B cell (primary cell): ENCODE measurements around the gene ZSCAN10. TPM values are rescaled to one million over a fixed set of nuclear protein-coding genes. Genes with fewer than 3 reads are reported as not detected.

Experiments used
- ATAC-seq: fragments of 200-7000 bp; cut with Tn5 transposase; one replicate; pipeline ENCODE4 v1.10.0; 2021; ENCODE audit warnings: low read depth, mild to moderate bottlenecking, moderate number of reproducible peaks, moderate library complexity
- CTCF ChIA-PET: fragments of 350-600 bp; sonication (Branson Sonifier 250); formaldehyde crosslinking; loops from one replicate; lab custom pipeline; 2021; ENCODE audit warnings: antibody characterized with exemption, inconsistent platforms; lab: Charles Lee
- POLR2A ChIA-PET: fragments of 350-600 bp; sonication (Branson Sonifier 250); formaldehyde crosslinking; loops from one replicate; lab custom pipeline; 2021; ENCODE audit warnings: antibody characterized with exemption; lab: Charles Lee
- DNase-seq: peaks from one replicate; pipeline ENCODE4 v3.0.0; 2013
- H2AFZ ChIP-seq: 2 replicates; pipeline ENCODE4 v1.6.1; 2012; ENCODE audit warnings: mild to moderate bottlenecking, low read depth, low read length; ENCODE audit not compliant: insufficient read depth, poor library complexity, severe bottlenecking
- H3K27ac ChIP-seq, 2 donors: 1 replicate in 1 of 2; 2 replicates in 1 of 2; pipeline ENCODE4 v1.5.1; 2012 to 2013; ENCODE audit warnings: low read length in 2 of 2, mild to moderate bottlenecking in 2 of 2, moderate library complexity in 1 of 2
- H3K27me3 ChIP-seq, 4 experiments: fragments of 200-600 bp in 1 of 4; sonication (generic) in 1 of 4; replicated peaks in 1 of 4; 1 replicate in 2 of 4; 2 replicates in 2 of 4; pipeline versions ENCODE4 v1.6.1 to v1.7.0; 2013 to 2016; ENCODE audit warnings: low read length in 3 of 4, mild to moderate bottlenecking in 2 of 4, mixed read lengths in 1 of 4, moderate library complexity in 1 of 4; ENCODE audit not compliant: insufficient read depth in 4 of 4, control insufficient read depth in 3 of 4; ENCODE audit errors: control extremely low read depth in 1 of 4
- H3K36me3 ChIP-seq, 2 experiments: replicated peaks in 1 of 2; 1 replicate in 1 of 2; 2 replicates in 1 of 2; pipeline versions ENCODE4 v1.6.1 to v1.7.1; 2013; ENCODE audit warnings: low read length in 1 of 2; ENCODE audit not compliant: insufficient read depth in 2 of 2, control insufficient read depth in 1 of 2; ENCODE audit errors: control extremely low read depth in 1 of 2, extremely low read depth in 1 of 2
- H3K4me1 ChIP-seq, 2 donors: fragments of 200-600 bp in 1 of 2; sonication (generic) in 1 of 2; 1 replicate in 1 of 2; 2 replicates in 1 of 2; pipeline versions ENCODE4 v1.5.1 to v1.6.1; 2013 to 2017; ENCODE audit warnings: low read length in 2 of 2; ENCODE audit not compliant: control insufficient read depth in 2 of 2, insufficient read depth in 2 of 2
- H3K4me2 ChIP-seq: replicated peaks from 2 replicates; pipeline ENCODE3; 2012; ENCODE audit warnings: mild to moderate bottlenecking, low read depth, low read length; ENCODE audit not compliant: poor library complexity, severe bottlenecking
- H3K4me3 ChIP-seq, 5 experiments: fragments of 200-600 bp in 1 of 5; sonication (generic) in 1 of 5; 1 replicate in 3 of 5; 2 replicates in 2 of 5; pipeline versions ENCODE4 v1.5.1 to v1.7.0; 2011 to 2016; ENCODE audit warnings: low read length in 4 of 5, mild to moderate bottlenecking in 4 of 5, low read depth in 2 of 5, control low read depth in 1 of 5, moderate library complexity in 1 of 5; ENCODE audit not compliant: insufficient read depth in 1 of 5; ENCODE audit errors: control extremely low read depth in 1 of 5, extremely low read depth in 1 of 5
- H3K79me2 ChIP-seq: fragments of 200-600 bp; sonication (generic); one replicate; pipeline ENCODE4 v1.6.0; 2016; ENCODE audit warnings: low read length; ENCODE audit not compliant: control insufficient read depth, insufficient read depth
- H3K9ac ChIP-seq: fragments of 200-600 bp; sonication (generic); 2 replicates; pipeline ENCODE4 v1.6.1; 2017; ENCODE audit warnings: mild to moderate bottlenecking, low read length, moderate library complexity
- H3K9me3 ChIP-seq, 3 donors: one replicate each; pipeline versions ENCODE4 v1.6.1 to v1.7.1; 2013; ENCODE audit warnings: low read length in 2 of 3; ENCODE audit not compliant: control insufficient read depth in 2 of 3, insufficient read depth in 1 of 3; ENCODE audit errors: control extremely low read depth in 1 of 3
- H4K20me1 ChIP-seq: 2 replicates; pipeline ENCODE4 v1.6.0; 2012; ENCODE audit warnings: mild to moderate bottlenecking, low read length; ENCODE audit not compliant: insufficient read depth, control insufficient read depth, poor library complexity, severe bottlenecking
- H3K27ac Mint-ChIP-seq: one replicate; pipeline ENCODE4 v1.8.0; 2021; ENCODE audit warnings: mixed read lengths
- H3K27me3 Mint-ChIP-seq: one replicate; pipeline ENCODE4 v1.8.0; 2021; ENCODE audit warnings: mixed read lengths
- H3K4me1 Mint-ChIP-seq: one replicate; pipeline ENCODE4 v1.8.0; 2021; ENCODE audit warnings: mixed read lengths
- H3K4me3 Mint-ChIP-seq: one replicate; pipeline ENCODE4 v1.8.0; 2021; ENCODE audit warnings: mixed read lengths
- H3K9me3 Mint-ChIP-seq: one replicate; pipeline ENCODE4 v1.8.0; 2022; ENCODE audit warnings: mixed read lengths; ENCODE audit not compliant: insufficient read depth
- CTCF ChIP-seq: fragments of 200-600 bp; IDR thresholded peaks from one replicate; pipeline ENCODE4 v1.8.0; 2022; ENCODE audit warnings: antibody characterized with exemption, mild to moderate bottlenecking
- EZH2 ChIP-seq: IDR thresholded peaks from 2 replicates; pipeline ENCODE4 v1.6.1; 2012; ENCODE audit warnings: borderline replicate concordance, low read depth, mild to moderate bottlenecking, moderate library complexity, low read length; ENCODE audit not compliant: insufficient read depth, poor library complexity, severe bottlenecking
- WGBS: methylation state at CpG from one replicate; pipeline ENCODE4 v1.1.5; 2013; ENCODE audit warnings: missing lambda C conversion rate; ENCODE audit not compliant: insufficient coverage; 5-methylcytosine and 5-hydroxymethylcytosine counted together
- intact Hi-C: fragments of 100-400 bp; cut with micrococcal nuclease; formaldehyde crosslinking; loops from one replicate; pipeline ENCODE4 v1.10.0; 2022
- polyA plus RNA-seq: library from polyadenylated mRNA; depleted of rRNA; stranded (reverse); fragments of >200 nt; gene quantifications from 2 replicates; pipeline ENCODE4 v1.2.3, GENCODE V29; 2012
- total RNA-seq, 2 donors: library from RNA; stranded (reverse); fragments of 120-200 nt in 1 of 2; gene quantifications; 1 replicate in 1 of 2; 2 replicates in 1 of 2; pipeline versions ENCODE4 v1.2.3 to v1.2.4, GENCODE V29; 2013 to 2022

Gene ZSCAN10
- total and polyA plus RNA-seq, 2 donors (not counting 1 experiment from before 2014, with no cell fraction given), result not detected

GRCh38 chr16:3138342-3138741 is 39.2 kb upstream of the ZSCAN10 start:
- H3K79me2 ChIP-seq, result peaks cover 21% of the 10 kb centered on the region
- no peak overlapping the region for H2AFZ ChIP-seq
- H3K4me2 ChIP-seq, result no peak overlapping the region
- no peak for DNase-seq
- Mint-ChIP-seq H3K27ac (no peak overlapping the region), H3K4me3 (no peak overlapping the region), H3K9me3 (no peaks in the 10 kb centered on the region), H3K4me1 (peaks cover 18% of the 10 kb centered on the region), H3K27me3 (no peaks in the 10 kb centered on the region)
- peaks cover 13 to 18% of the 10 kb centered on the region in 2 donors for H3K4me1 ChIP-seq
- CTCF ChIA-PET, result interaction anchor here (0.6 to 2.3 kb wide), 2 partner anchors 9 to 43 kb away, joined by 5 to 10 read pairs; no protein-coding TSS in a partner anchor
- no peak overlapping the region for H3K4me3 ChIP-seq
- no peak overlapping the region for H3K27ac ChIP-seq
- TF ChIP-seq EZH2 (no peak), CTCF (no peak)
- H3K9me3 ChIP-seq, result peaks cover 0 to 4% (median 0%) of the 10 kb centered on the region in 3 donors
- no peak for ATAC-seq
- H3K9ac ChIP-seq, result no peak overlapping the region
- 92% methylated on average over 21 of the region's 21 CpGs for WGBS
- no peaks in the 10 kb centered on the region for H4K20me1 ChIP-seq
- no peaks in the 10 kb centered on the region for H3K27me3 ChIP-seq
- H3K36me3 ChIP-seq, result peaks cover 0 to 28% of the 10 kb centered on the region in 2 experiments
- intact Hi-C loops, result no loop called here
- POLR2A ChIA-PET, result no interaction called here

- Mint-ChIP-seq H3K27me3 (no peaks in the 10 kb centered on the region), H3K27ac (no peak overlapping the region), H3K4me3 (no peak overlapping the region), H3K4me1 (peaks cover 22% of the 10 kb centered on the region), H3K9me3 (no peaks in the 10 kb centered on the region)
- no peak overlapping the region for H2AFZ ChIP-seq
- CTCF ChIA-PET, result interaction anchor here (1.2 to 2.3 kb wide), 3 partner anchors 8 to 78 kb away, joined by 6 to 10 read pairs (median 6); no protein-coding TSS in a partner anchor
- peaks cover 13 to 18% of the 10 kb centered on the region in 2 donors for H3K4me1 ChIP-seq
- DNase-seq (no peak), ATAC-seq (no peak)
- intact Hi-C loops, result no loop called here
- no peaks in the 10 kb centered on the region for H4K20me1 ChIP-seq
- WGBS, result 97% methylated on average over 13 of the region's 13 CpGs
- H3K79me2 ChIP-seq, result peaks cover 26% of the 10 kb centered on the region
- no peak overlapping the region for H3K4me2 ChIP-seq
- POLR2A ChIA-PET, result interaction anchor here (4.3 kb wide), 1 partner anchor 12 kb away, joined by 31 read pairs; no protein-coding TSS in a partner anchor
- H3K36me3 ChIP-seq, result peaks cover 0 to 23% of the 10 kb centered on the region in 2 experiments
- TF ChIP-seq EZH2 (no peak), CTCF (no peak)
- H3K4me3 ChIP-seq, result no peak overlapping the region
- H3K27me3 ChIP-seq, result no peaks in the 10 kb centered on the region
- no peak overlapping the region for H3K9ac ChIP-seq
- peaks cover 0 to 4% (median 0%) of the 10 kb centered on the region in 3 donors for H3K9me3 ChIP-seq
- H3K27ac ChIP-seq, result no peak overlapping the region
Observed at GRCh38 chr16:3137267-3137666, 38.2 kb upstream of the ZSCAN10 start.
